ENCODE measurements around the gene SOCS1.

Gene SOCS1

GRCh38 chr16:11259655-11260595 is 3.9 kb upstream of the SOCS1 start:
- Histone ChIP-seq H3K4me3 (replicated peaks; ENCODE audit: insufficient read depth, low read length) (no peak overlapping the region), H3K27ac (replicated peaks) (no peak overlapping the region), H3K27me3 (ENCODE audit: insufficient read depth, poor library complexity, severe bottlenecking) (no peaks in the 10 kb centered on the region)
- DNase-seq (ENCODE audit: low read depth in 1 of 2, low spot score in 1 of 2), result no peak
- no peak for TF ChIP-seq POLR2AphosphoS5 (IDR thresholded peaks at IDR 0.05; ENCODE audit: low read depth)
- no peak for TF ChIP-seq REST (IDR thresholded peaks at IDR 0.05; ENCODE audit: insufficient replicate concordance, low read depth)
- no peak for TF ChIP-seq CTCF (IDR thresholded peaks at IDR 0.05; ENCODE audit: insufficient read depth, low read length)
- TF ChIP-seq SPI1 (IDR thresholded peaks at IDR 0.05; ENCODE audit: borderline replicate concordance, low read depth), result no peak
- no peak for TF ChIP-seq GABPA (IDR thresholded peaks at IDR 0.05; ENCODE audit: low read depth)

GRCh38 chr16:11258553-11259492 is 2.8 kb upstream of the SOCS1 start:
- H3K27ac ChIP-seq (replicated peaks), result no peak overlapping the region
- no peak for TF ChIP-seq CTCF (IDR thresholded peaks at IDR 0.05; ENCODE audit: insufficient read depth, low read length)
- TF ChIP-seq GABPA (IDR thresholded peaks at IDR 0.05; ENCODE audit: low read depth), result no peak
- no peak for TF ChIP-seq SPI1 (IDR thresholded peaks at IDR 0.05; ENCODE audit: borderline replicate concordance, low read depth)
- TF ChIP-seq POLR2AphosphoS5 (IDR thresholded peaks at IDR 0.05; ENCODE audit: low read depth), result no peak
- no peak for TF ChIP-seq REST (IDR thresholded peaks at IDR 0.05; ENCODE audit: insufficient replicate concordance, low read depth)
- no peaks in the 10 kb centered on the region for H3K27me3 ChIP-seq (ENCODE audit: insufficient read depth, poor library complexity, severe bottlenecking)
- DNase-seq (ENCODE audit: low read depth in 1 of 2, low spot score in 1 of 2), result no peak
- no peak overlapping the region for H3K4me3 ChIP-seq (replicated peaks; ENCODE audit: insufficient read depth, low read length)

GRCh38 chr16:11257131-11257938 is 1.3 kb upstream of the SOCS1 start:
- H3K4me3 ChIP-seq (replicated peaks; ENCODE audit: insufficient read depth, low read length), result peak overlapping the region; percentile 83
- TF ChIP-seq CTCF (IDR thresholded peaks at IDR 0.05; ENCODE audit: insufficient read depth, low read length) (peak; percentile 61), GABPA (IDR thresholded peaks at IDR 0.05; ENCODE audit: low read depth) (no peak), REST (IDR thresholded peaks at IDR 0.05; ENCODE audit: insufficient replicate concordance, low read depth) (no peak), SPI1 (IDR thresholded peaks at IDR 0.05; ENCODE audit: borderline replicate concordance, low read depth) (no peak), POLR2AphosphoS5 (IDR thresholded peaks at IDR 0.05; ENCODE audit: low read depth) (0 out of 2 replicates have a peak, but pooled peaks have one; percentile 12)
- DNase-seq (ENCODE audit: low read depth in 1 of 2, low spot score in 1 of 2), result peak; percentile 58 to 80
- no peaks in the 10 kb centered on the region for H3K27me3 ChIP-seq (ENCODE audit: insufficient read depth, poor library complexity, severe bottlenecking)
- H3K27ac ChIP-seq (replicated peaks), result no peak overlapping the region
